Keratinocyte (primary cell): ENCODE data around the gene MEIS2. TPM values are rescaled to one million over a fixed set of nuclear protein-coding genes. Genes with fewer than 3 reads are reported as not detected.

ENCODE experiments used
- DNase-seq: peaks from one replicate; pipeline ENCODE4 v3.0.0-alpha.2; 2011; ENCODE audit warnings: low read depth, missing footprints, low spot score
- FAIRE-seq: peaks from 2 replicates; lab custom pipeline; 2011; peaks lifted over from hg19 to GRCh38; lab: Jason Lieb, UNC
- H2AFZ ChIP-seq: 2 replicates; pipeline ENCODE4 v1.6.0; 2012; ENCODE audit warnings: low read length, control low read depth, inconsistent platforms; ENCODE audit not compliant: control insufficient read depth
- H3K27ac ChIP-seq: 2 replicates; pipeline ENCODE4 v1.5.1; 2011; ENCODE audit warnings: low read length; ENCODE audit not compliant: control insufficient read depth, insufficient read depth
- H3K27me3 ChIP-seq: 3 replicates; pipeline ENCODE4 v1.6.0; 2011; ENCODE audit warnings: low read length; ENCODE audit not compliant: control insufficient read depth, insufficient read depth; ENCODE audit errors: extremely low read depth
- H3K36me3 ChIP-seq, 2 experiments: 2 replicates in 1 of 2; 3 replicates in 1 of 2; pipeline ENCODE4 v1.5.1; 2011; ENCODE audit warnings: low read length in 2 of 2, mild to moderate bottlenecking in 1 of 2; ENCODE audit not compliant: control insufficient read depth in 2 of 2, insufficient read depth in 2 of 2; ENCODE audit errors: extremely low read depth in 1 of 2
- H3K4me1 ChIP-seq: 3 replicates; pipeline ENCODE4 v1.5.1; 2011; ENCODE audit warnings: low read length; ENCODE audit not compliant: control insufficient read depth, insufficient read depth; ENCODE audit errors: extremely low read depth
- H3K4me2 ChIP-seq: 3 replicates; pipeline ENCODE4 v1.6.0; 2011; ENCODE audit warnings: low read depth, low read length; ENCODE audit not compliant: control insufficient read depth, insufficient read depth; ENCODE audit errors: extremely low read depth
- H3K4me3 ChIP-seq, 3 experiments: fragments of 200-600 bp in 1 of 3; sonication (generic) in 1 of 3; 2 replicates in 2 of 3; 3 replicates in 1 of 3; pipeline ENCODE4 v1.5.1; 2011 to 2016; ENCODE audit warnings: low read length in 3 of 3, mild to moderate bottlenecking in 3 of 3, control low read depth in 2 of 3, inconsistent platforms in 1 of 3, low read depth in 1 of 3, mixed read lengths in 1 of 3, mixed run types in 1 of 3, moderate library complexity in 1 of 3; ENCODE audit not compliant: control insufficient read depth in 2 of 3, insufficient read depth in 2 of 3; ENCODE audit errors: extremely low read depth in 1 of 3
- H3K79me2 ChIP-seq: 2 replicates; pipeline ENCODE4 v1.6.0; 2012; ENCODE audit warnings: low read length; ENCODE audit not compliant: control insufficient read depth, insufficient read depth
- H3K9ac ChIP-seq: 3 replicates; pipeline ENCODE4 v1.6.0; 2011; ENCODE audit warnings: low read length; ENCODE audit not compliant: control insufficient read depth, insufficient read depth; ENCODE audit errors: extremely low read depth
- H3K9me1 ChIP-seq: 3 replicates; pipeline ENCODE4 v1.6.0; 2011; ENCODE audit warnings: low read length; ENCODE audit not compliant: control insufficient read depth, insufficient read depth; ENCODE audit errors: extremely low read depth
- H3K9me3 ChIP-seq: 2 replicates; pipeline ENCODE4 v1.5.1; 2012; ENCODE audit warnings: low read depth, low read length; ENCODE audit not compliant: control insufficient read depth
- H4K20me1 ChIP-seq: 3 replicates; pipeline ENCODE4 v1.6.0; 2011; ENCODE audit warnings: low read length; ENCODE audit not compliant: control insufficient read depth, insufficient read depth; ENCODE audit errors: extremely low read depth
- CTCF ChIP-seq, 3 experiments: IDR thresholded peaks in 1 of 3; conservative IDR thresholded peaks in 1 of 3; optimal IDR thresholded peaks in 1 of 3; 2 replicates in 2 of 3; 3 replicates in 1 of 3; pipeline versions ENCODE3 to v1.5.1; 2011; ENCODE audit warnings: low read length in 3 of 3, mild to moderate bottlenecking in 3 of 3, moderate library complexity in 2 of 3, control low read depth in 1 of 3, inconsistent platforms in 1 of 3; ENCODE audit not compliant: insufficient read depth in 2 of 3; ENCODE audit errors: extremely low read depth in 1 of 3
- EZH2 ChIP-seq: IDR thresholded peaks from one replicate; pipeline ENCODE4 v1.6.1; 2012; ENCODE audit warnings: inconsistent platforms, mild to moderate bottlenecking, low read length, moderate library complexity
- dilution Hi-C: fragments of 300-500 bp; cut with MboI; formaldehyde crosslinking; loops from one replicate; pipeline ENCODE4 v1.7.0; 2020; ENCODE audit warnings: low sequenced_read_pairs; ENCODE audit not compliant: extremely low pct_ligation_motif_present
- polyA plus RNA-seq, 5 experiments: library from polyadenylated mRNA; depleted of rRNA in 3 of 5; stranded (reverse) in 3 of 5; stranded (forward) in 1 of 5; unstranded in 1 of 5; fragments of >200 nt; gene quantifications; 1 replicate in 1 of 5; 2 replicates in 3 of 5; 3 replicates in 1 of 5; pipeline versions ENCODE4 v1.2.1 to v1.2.3, GENCODE V29; 2011 to 2012; ENCODE audit warnings: missing spikeins in 2 of 5, low read depth in 1 of 5, low replicate concordance in 1 of 5

Gene MEIS2
- polyA plus RNA-seq, 1 donor (not counting 4 experiments of a cell fraction or from before 2014, with no cell fraction given): 11.4 TPM

- Histone ChIP-seq H3K36me3 (no peaks in the 10 kb centered on the region), H2AFZ (no peak overlapping the region), H3K4me1 (peaks cover 9% of the 10 kb centered on the region), H3K4me2 (no peak overlapping the region), H3K9ac (no peak overlapping the region), H3K27ac (no peak overlapping the region), H3K27me3 (peaks cover 13% of the 10 kb centered on the region), H3K79me2 (no peaks in the 10 kb centered on the region), H3K4me3 (no peak overlapping the region), H3K9me3 (no peaks in the 10 kb centered on the region), H3K9me1 (no peaks in the 10 kb centered on the region), H4K20me1 (no peaks in the 10 kb centered on the region)
- FAIRE-seq (no peak), DNase-seq (no peak)
- dilution Hi-C loops: no loop called here
- TF ChIP-seq CTCF (optimal IDR thresholded peaks at IDR 0.05 in 1 of 3, IDR thresholded peaks at IDR 0.05 in 1 of 3, conservative IDR thresholded peaks at IDR 0.05 in 1 of 3; ENCODE audit: extremely low read depth in 1 of 3, insufficient read depth in 2 of 3, low read length in 3 of 3) (peak in 1 of 3 experiments; percentile 6), EZH2 (no peak)
Measured at GRCh38 chr15:37106490-37107001, 6.2 kb upstream of the MEIS2 start.

DNA sequence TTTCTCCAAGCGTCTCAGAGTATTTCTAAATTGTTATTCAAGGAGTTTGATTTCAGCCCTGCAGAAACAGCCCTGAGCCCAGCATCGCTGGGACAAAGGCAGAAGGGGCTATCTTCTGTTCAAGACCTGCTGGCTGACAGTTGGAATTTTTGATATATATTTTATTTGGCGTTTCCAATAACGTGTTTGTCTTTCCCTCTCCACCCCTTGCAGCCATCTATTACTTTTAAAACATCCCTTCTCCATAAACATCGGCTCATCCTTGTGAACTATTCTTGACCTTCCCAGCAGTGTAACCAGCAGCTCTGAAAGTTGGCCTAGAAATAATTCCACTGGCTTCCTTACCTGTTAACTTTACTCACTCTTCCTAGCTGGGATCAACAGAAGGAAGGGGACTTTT, 5.5 kb upstream of the MEIS2 start:
- TF ChIP-seq EZH2 (no peak), CTCF (optimal IDR thresholded peaks at IDR 0.05 in 1 of 3, IDR thresholded peaks at IDR 0.05 in 1 of 3, conservative IDR thresholded peaks at IDR 0.05 in 1 of 3; ENCODE audit: extremely low read depth in 1 of 3, insufficient read depth in 2 of 3, low read length in 3 of 3) (no peak)
- dilution Hi-C loops: no loop called here
- Histone ChIP-seq H4K20me1 (no peaks in the 10 kb centered on the region), H3K36me3 (no peaks in the 10 kb centered on the region), H3K4me2 (no peak overlapping the region), H3K27me3 (peaks cover 13% of the 10 kb centered on the region), H3K9me1 (no peaks in the 10 kb centered on the region), H3K79me2 (no peaks in the 10 kb centered on the region), H2AFZ (no peak overlapping the region), H3K27ac (no peak overlapping the region), H3K4me3 (no peak overlapping the region), H3K9ac (no peak overlapping the region), H3K4me1 (peaks cover 9% of the 10 kb centered on the region), H3K9me3 (no peaks in the 10 kb centered on the region)
- DNase-seq: no peak
- FAIRE-seq: no peak
